Endothelial cell of umbilical vein (primary cell): Measurements from ENCODE around the gene RGS19. TPM values are rescaled to one million over a fixed set of nuclear protein-coding genes. Genes with fewer than 3 reads are reported as not detected.

Experiments
- BruUV-seq: library from RNA; stranded (reverse); fragments of 400-500 nt; replicated peaks from 2 replicates; lab custom pipeline; 2021; lab: Mats Ljungman, UMichigan
- CTCF ChIA-PET: fragments of 300-600, 350-600 bp; sonication (Branson Sonifier 250); formaldehyde crosslinking; loops from one replicate; lab custom pipeline; 2021; ENCODE audit warnings: antibody characterized with exemption, inconsistent platforms; lab: Charles Lee
- POLR2A ChIA-PET: fragments of 300-600, 350-600 bp; sonication (Branson Sonifier 250); formaldehyde crosslinking; loops from one replicate; lab custom pipeline; 2021; ENCODE audit warnings: antibody characterized with exemption, inconsistent platforms; lab: Charles Lee
- DNase-seq: peaks from one replicate; pipeline ENCODE4 v3.0.0-alpha.2; 2011; ENCODE audit warnings: low read depth, low spot score
- FAIRE-seq: peaks from 2 replicates; lab custom pipeline; 2011; peaks lifted over from hg19 to GRCh38; lab: Jason Lieb, UNC
- H2AFZ ChIP-seq: 2 replicates; pipeline ENCODE4 v1.6.0; 2012; ENCODE audit warnings: low read depth, low read length, control low read depth, inconsistent platforms
- H3K27ac ChIP-seq: 2 replicates; pipeline ENCODE4 v1.5.1; 2011; ENCODE audit warnings: low read depth, mild to moderate bottlenecking, control low read depth, low read length, moderate library complexity; ENCODE audit not compliant: insufficient read depth
- H3K27me3 ChIP-seq, 2 experiments: 2 replicates each; pipeline versions ENCODE4 v1.6.0 to v1.6.1; 2011; ENCODE audit warnings: low read length in 2 of 2, mixed read lengths in 1 of 2; ENCODE audit not compliant: control insufficient read depth in 2 of 2, insufficient read depth in 2 of 2
- H3K36me3 ChIP-seq, 2 experiments: 2 replicates in 1 of 2; 3 replicates in 1 of 2; pipeline ENCODE4 v1.5.1; 2011; ENCODE audit warnings: low read length in 2 of 2, mild to moderate bottlenecking in 1 of 2, moderate library complexity in 1 of 2; ENCODE audit not compliant: control insufficient read depth in 2 of 2, insufficient read depth in 2 of 2; ENCODE audit errors: extremely low read depth in 1 of 2
- H3K4me1 ChIP-seq: 3 replicates; pipeline ENCODE4 v1.5.1; 2011; ENCODE audit warnings: mild to moderate bottlenecking, low read length; ENCODE audit not compliant: control insufficient read depth, insufficient read depth; ENCODE audit errors: extremely low read depth
- H3K4me2 ChIP-seq: 2 replicates; pipeline ENCODE4 v1.6.1; 2011; ENCODE audit warnings: low read length, control low read depth, mixed read lengths; ENCODE audit not compliant: insufficient read depth
- H3K4me3 ChIP-seq, 3 experiments: fragments of 200-600 bp in 1 of 3; sonication (generic), shearing (Covaris generic) in 1 of 3; replicated peaks in 1 of 3; 2 replicates each; pipeline ENCODE4 v1.5.1; 2011 to 2016; ENCODE audit warnings: control low read depth in 3 of 3, low read length in 3 of 3, mild to moderate bottlenecking in 2 of 3, inconsistent platforms in 1 of 3, low read depth in 1 of 3, moderate library complexity in 1 of 3; ENCODE audit not compliant: insufficient read depth in 1 of 3
- H3K79me2 ChIP-seq: 2 replicates; pipeline ENCODE4 v1.6.0; 2012; ENCODE audit warnings: low read length, inconsistent platforms; ENCODE audit not compliant: control insufficient read depth, insufficient read depth
- H3K9ac ChIP-seq: replicated peaks from 2 replicates; pipeline ENCODE3; 2011; ENCODE audit warnings: low read length, control low read depth; ENCODE audit not compliant: insufficient read depth; ENCODE audit errors: extremely low read depth
- H3K9me1 ChIP-seq: replicated peaks from 3 replicates; pipeline ENCODE4 v1.6.0; 2011; ENCODE audit warnings: mild to moderate bottlenecking, low read length; ENCODE audit not compliant: control insufficient read depth, insufficient read depth; ENCODE audit errors: extremely low read depth
- H3K9me3 ChIP-seq: replicated peaks from 2 replicates; pipeline ENCODE4 v1.5.1; 2012; ENCODE audit warnings: low read length, inconsistent platforms; ENCODE audit not compliant: control insufficient read depth, insufficient read depth
- H4K20me1 ChIP-seq: replicated peaks from 2 replicates; pipeline ENCODE3; 2011; ENCODE audit warnings: mild to moderate bottlenecking, low read length; ENCODE audit not compliant: control insufficient read depth, insufficient read depth; ENCODE audit errors: extremely low read depth
- CTCF ChIP-seq, 2 donors: IDR thresholded peaks; 1 replicate in 1 of 2; 2 replicates in 1 of 2; pipeline ENCODE4 v1.5.1; 2011; ENCODE audit warnings: low read length in 2 of 2, mild to moderate bottlenecking in 2 of 2, moderate library complexity in 2 of 2, control low read depth in 1 of 2, inconsistent platforms in 1 of 2, low read depth in 1 of 2; ENCODE audit not compliant: insufficient read depth in 1 of 2; ENCODE audit errors: extremely low read depth in 1 of 2
- EZH2 ChIP-seq: IDR thresholded peaks from 2 replicates; pipeline ENCODE4 v1.6.1; 2012; ENCODE audit warnings: borderline replicate concordance, low read depth, mild to moderate bottlenecking, moderate library complexity, low read length, inconsistent platforms; ENCODE audit not compliant: severe bottlenecking
- MAX ChIP-seq: IDR thresholded peaks from 2 replicates; pipeline ENCODE4 v1.6.1; 2011; ENCODE audit not compliant: insufficient read depth, insufficient read length
- POLR2A ChIP-seq: IDR thresholded peaks from 2 replicates; pipeline ENCODE4 v1.6.1; 2012; ENCODE audit warnings: low read depth, mild to moderate bottlenecking, control low read depth, low read length
- POLR2AphosphoS5 ChIP-seq: IDR thresholded peaks from 2 replicates; pipeline ENCODE4 v1.6.1; 2012; ENCODE audit warnings: low read depth, mild to moderate bottlenecking, control low read depth, low read length, moderate library complexity; ENCODE audit not compliant: insufficient read depth
- dilution Hi-C: fragments of 300-500 bp; cut with MboI; formaldehyde crosslinking; loops from one replicate; pipeline ENCODE4 v1.15.0; 2019; ENCODE audit warnings: low sequenced_read_pairs; ENCODE audit not compliant: extremely low pct_ligation_motif_present
- intact Hi-C: fragments of 100-400 bp; cut with micrococcal nuclease; formaldehyde crosslinking; loops from one replicate; pipeline ENCODE4 v1.10.0; 2022
- polyA plus RNA-seq, 4 experiments: library from polyadenylated mRNA; depleted of rRNA in 3 of 4; stranded (reverse) in 3 of 4; unstranded in 1 of 4; fragments of >200 nt; gene quantifications; 2 replicates each; pipeline versions ENCODE4 v1.2.1 to v1.2.3, GENCODE V29; 2011 to 2012; ENCODE audit warnings: missing spikeins in 1 of 4
- total RNA-seq: library from RNA; stranded (reverse); gene quantifications from 2 replicates; pipeline ENCODE4 v1.2.3, GENCODE V29; 2021

The RGS19 gene
- total and polyA plus RNA-seq, 2 donors (not counting 3 experiments of a cell fraction or from before 2014, with no cell fraction given), result 27.8 to 33.7 TPM

GRCh38 chr20:64038224-64038564, 41.1 kb downstream of the RGS19 start:
- no peak for TF ChIP-seq EZH2
- no peak for TF ChIP-seq POLR2AphosphoS5
- Histone ChIP-seq H3K9me3 (no peaks in the 10 kb centered on the region), H3K4me3 (peak overlapping the region; percentile 10 to 65 (median 46)), H3K9me1 (no peaks in the 10 kb centered on the region), H3K27me3 (no peaks in the 10 kb centered on the region), H3K36me3 (no peaks in the 10 kb centered on the region), H3K27ac (no peak overlapping the region), H2AFZ (peak overlapping the region; percentile 43), H4K20me1 (no peaks in the 10 kb centered on the region), H3K4me1 (peaks cover 40% of the 10 kb centered on the region), H3K79me2 (no peaks in the 10 kb centered on the region), H3K9ac (peak overlapping the region; percentile 51), H3K4me2 (peak overlapping the region; percentile 48)
- DNase-seq (no peak), FAIRE-seq (no peak)
- POLR2A ChIA-PET, result interaction anchor here (0.6 to 2.3 kb wide), 7 partner anchors 11 to 45 kb away, joined by 3 to 21 read pairs (median 6); partner anchors contain the start of genes SOX18 and TCEA2
- no TSS peak for BruUV-seq
- intact Hi-C loops (no loop called here), dilution Hi-C loops (no loop called here)
- CTCF ChIA-PET, result interaction anchor here (0.7 to 7.5 kb wide), 23 partner anchors 8 to 541 kb away, joined by 3 to 412 read pairs (median 6); partner anchors contain the start of genes LKAAEAR1, OPRL1, PRPF6 and PTK6

- H3K27me3 ChIP-seq, result no peaks in the 10 kb centered on the region
- H3K4me3 ChIP-seq, result peak overlapping the region in 2 of 3 experiments; percentile 10 to 65
- peaks cover 40% of the 10 kb centered on the region for H3K4me1 ChIP-seq
- no TSS peak for BruUV-seq
- DNase-seq, result no peak
- H2AFZ ChIP-seq, result no peak overlapping the region
- H3K9me3 ChIP-seq, result no peaks in the 10 kb centered on the region
- dilution Hi-C loops (no loop called here), intact Hi-C loops (no loop called here)
- TF ChIP-seq POLR2A (no peak), MAX (no peak), CTCF (IDR thresholded peaks at IDR 0.05; ENCODE audit: extremely low read depth in 1 of 2, insufficient read depth in 1 of 2, low read depth in 1 of 2, low read length in 2 of 2) (no peak)
- no peak overlapping the region for H3K27ac ChIP-seq
- FAIRE-seq, result no peak
- no peaks in the 10 kb centered on the region for H4K20me1 ChIP-seq
- H3K4me2 ChIP-seq, result peak overlapping the region; percentile 19
- H3K9me1 ChIP-seq, result no peaks in the 10 kb centered on the region
- H3K79me2 ChIP-seq, result no peaks in the 10 kb centered on the region
- H3K9ac ChIP-seq, result no peak overlapping the region
- peaks cover 0 to 4% of the 10 kb centered on the region in 2 experiments for H3K36me3 ChIP-seq
- CTCF ChIA-PET, result interaction anchor here (0.7 to 7.5 kb wide), 16 partner anchors 10 to 541 kb away, joined by 3 to 412 read pairs (median 9); partner anchors contain the start of genes LKAAEAR1, OPRL1, PRPF6 and PTK6
- POLR2A ChIA-PET, result interaction anchor here (1.8 to 2.3 kb wide), 3 partner anchors 16 to 25 kb away, joined by 6 to 21 read pairs (median 6); partner anchors contain the start of gene TCEA2
Measured at GRCh38 chr20:64037498-64038213, 41.7 kb downstream of the RGS19 start.
